Measurements from ENCODE around the gene RRP12. TPM values are rescaled to one million over a fixed set of nuclear protein-coding genes. Genes with fewer than 3 reads are reported as not detected.
"Not testable (repeated sequence)": the region's sequence is repeated elsewhere in the genome, so short reads cannot be mapped to it uniquely, and the experiment has no call there.

RRP12 gene
- polyA plus RNA-seq, 1 experiment = 10.6 TPM

DNA sequence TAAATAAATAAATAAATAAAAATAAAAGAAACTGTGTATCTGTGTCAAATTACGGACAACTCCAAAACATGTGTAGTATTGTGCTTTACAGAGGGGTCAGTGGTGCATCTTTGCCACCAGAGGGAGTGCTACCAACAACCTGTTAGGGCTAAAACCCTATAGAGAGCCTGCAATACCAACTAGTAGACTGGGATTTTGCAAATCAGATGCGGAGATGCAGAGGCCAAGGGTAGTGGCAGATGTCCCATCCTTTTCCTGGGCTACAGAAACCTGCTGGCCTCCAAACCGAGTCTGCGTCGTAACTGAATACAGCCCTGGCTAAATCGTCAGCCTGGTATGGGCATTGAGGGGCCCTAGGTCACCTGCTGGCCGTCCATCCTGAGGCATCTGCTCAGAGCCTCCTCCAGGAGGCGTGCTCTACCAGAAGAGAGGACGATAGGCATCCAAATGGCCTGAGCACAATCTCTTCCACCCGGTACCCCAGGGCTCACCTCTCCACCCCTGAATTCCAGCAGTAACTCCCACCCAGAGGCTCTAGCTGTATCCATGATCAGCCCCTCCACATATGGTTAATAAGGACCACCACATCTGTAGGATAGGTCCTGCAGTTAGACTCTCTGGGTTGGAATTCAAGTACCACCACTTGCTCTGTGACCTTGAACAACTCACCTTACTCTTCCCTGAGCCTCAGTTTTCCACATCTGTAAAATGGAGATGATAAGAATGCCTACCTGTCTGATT is 6.2 kb upstream of the RRP12 start:
- TF ChIP-seq, protein P1, sequence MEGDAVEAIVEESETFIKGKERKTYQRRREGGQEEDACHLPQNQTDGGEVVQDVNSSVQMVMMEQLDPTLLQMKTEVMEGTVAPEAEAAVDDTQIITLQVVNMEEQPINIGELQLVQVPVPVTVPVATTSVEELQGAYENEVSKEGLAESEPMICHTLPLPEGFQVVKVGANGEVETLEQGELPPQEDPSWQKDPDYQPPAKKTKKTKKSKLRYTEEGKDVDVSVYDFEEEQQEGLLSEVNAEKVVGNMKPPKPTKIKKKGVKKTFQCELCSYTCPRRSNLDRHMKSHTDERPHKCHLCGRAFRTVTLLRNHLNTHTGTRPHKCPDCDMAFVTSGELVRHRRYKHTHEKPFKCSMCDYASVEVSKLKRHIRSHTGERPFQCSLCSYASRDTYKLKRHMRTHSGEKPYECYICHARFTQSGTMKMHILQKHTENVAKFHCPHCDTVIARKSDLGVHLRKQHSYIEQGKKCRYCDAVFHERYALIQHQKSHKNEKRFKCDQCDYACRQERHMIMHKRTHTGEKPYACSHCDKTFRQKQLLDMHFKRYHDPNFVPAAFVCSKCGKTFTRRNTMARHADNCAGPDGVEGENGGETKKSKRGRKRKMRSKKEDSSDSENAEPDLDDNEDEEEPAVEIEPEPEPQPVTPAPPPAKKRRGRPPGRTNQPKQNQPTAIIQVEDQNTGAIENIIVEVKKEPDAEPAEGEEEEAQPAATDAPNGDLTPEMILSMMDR (IDR thresholded peaks at IDR 0.05; ENCODE audit: low read depth, low read length) = peak; percentile 78
- no peak overlapping the region for H3K27ac ChIP-seq (ENCODE audit: low read depth, low read length)
- no peaks in the 10 kb centered on the region for H3K9me3 ChIP-seq (ENCODE audit: control insufficient read depth, insufficient read depth, low read length)
- no peak overlapping the region for H3K4me3 ChIP-seq (ENCODE audit: low read depth, low read length)
- no peaks in the 10 kb centered on the region for H3K27me3 ChIP-seq (ENCODE audit: control insufficient read depth, insufficient read depth, low read length)
- peak; percentile 57 for DNase-seq (ENCODE audit: low read depth, low spot score)
- ChIA-PET POLR2A (no interaction called here), CTCF (interaction anchor here (0.6 to 2.4 kb wide), 10 partner anchors 9 to 219 kb away, joined by 3 to 9 read pairs (median 4); no protein-coding TSS in a partner anchor)

DNA sequence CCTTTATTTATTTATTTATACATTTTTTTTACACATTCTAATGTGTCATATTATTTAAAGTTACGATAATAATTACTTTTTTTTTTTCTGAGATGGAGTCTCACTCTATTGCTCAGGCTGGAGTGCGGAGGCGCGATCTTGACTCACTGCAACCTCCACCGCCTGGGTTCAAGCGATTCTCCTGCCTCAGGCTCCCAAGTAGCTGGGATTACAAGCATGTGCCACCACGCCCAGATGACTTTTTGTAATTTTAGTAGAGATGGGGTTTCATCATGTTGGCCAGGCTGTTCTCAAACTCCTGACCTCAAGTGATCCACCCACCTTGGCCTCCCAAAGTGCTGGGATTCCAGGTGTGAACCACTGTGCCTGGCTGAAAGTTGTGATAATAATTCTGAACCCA is 5.3 kb upstream of the RRP12 start:
- not testable (repeated sequence) for H3K9me3 ChIP-seq (ENCODE audit: control insufficient read depth, insufficient read depth, low read length); H3K27me3 ChIP-seq (ENCODE audit: control insufficient read depth, insufficient read depth, low read length); H3K27ac ChIP-seq (ENCODE audit: low read depth, low read length); DNase-seq (ENCODE audit: low read depth, low spot score); H3K4me3 ChIP-seq (ENCODE audit: low read depth, low read length)
- ChIA-PET POLR2A (interaction anchor here (0.6 kb wide), 1 partner anchor 8 kb away, joined by 3 read pairs; no protein-coding TSS in a partner anchor), CTCF (interaction anchor here (0.6 to 2.4 kb wide), 6 partner anchors 10 to 257 kb away, joined by 3 to 9 read pairs (median 4); no protein-coding TSS in a partner anchor)

DNA sequence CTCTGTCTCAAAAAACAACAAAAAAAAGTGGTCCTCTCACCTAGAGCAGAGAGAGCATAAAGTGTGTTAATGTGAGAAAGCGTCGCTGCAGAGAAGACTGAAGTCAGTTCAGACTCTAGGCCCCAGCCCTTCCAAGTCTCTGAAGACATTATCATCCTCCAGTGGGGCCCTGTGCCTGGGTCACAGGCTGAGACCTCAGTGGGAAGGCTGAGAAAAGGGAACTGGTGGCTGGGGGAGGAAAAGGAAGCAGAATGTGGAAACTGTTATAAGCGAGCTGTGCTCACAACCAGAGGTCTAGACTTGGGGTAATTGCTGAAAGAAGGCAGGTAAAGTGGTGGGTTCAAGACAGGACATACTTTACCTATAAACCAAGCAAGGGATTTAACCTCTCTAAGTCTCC is 4.9 kb upstream of the RRP12 start:
- POLR2A ChIA-PET = no interaction called here
- TF ChIP-seq, protein P1 (IDR thresholded peaks at IDR 0.05; ENCODE audit: low read depth, low read length) = no peak

DNA sequence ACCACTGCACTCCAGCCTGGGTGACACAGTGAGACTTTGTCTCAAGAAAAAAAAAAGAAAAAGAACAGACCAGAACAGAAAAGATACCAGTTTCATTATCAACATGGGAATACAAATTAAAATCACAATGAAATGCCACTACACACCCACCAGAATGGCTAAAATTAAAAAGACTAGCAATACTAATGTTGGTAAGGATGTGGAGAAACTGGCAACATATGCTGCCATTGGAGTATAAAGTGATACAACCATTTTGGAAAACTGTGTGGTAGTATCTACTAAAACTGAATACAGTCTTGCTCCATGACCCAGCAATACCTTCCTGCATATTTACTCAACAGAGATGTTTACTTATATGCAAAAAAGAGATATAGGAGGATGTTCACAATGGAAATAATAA is 2.9 kb upstream of the RRP12 start:
- no peak overlapping the region for H3K27ac ChIP-seq (ENCODE audit: low read depth, low read length)
- POLR2A ChIA-PET = no interaction called here
- CTCF ChIA-PET = interaction anchor here (0.8 kb wide), 1 partner anchor 9 kb away, joined by 3 read pairs; no protein-coding TSS in a partner anchor
- TF ChIP-seq, protein P1 (IDR thresholded peaks at IDR 0.05; ENCODE audit: low read depth, low read length) = no peak
- no peak for DNase-seq (ENCODE audit: low read depth, low spot score)
- no peaks in the 10 kb centered on the region for H3K27me3 ChIP-seq (ENCODE audit: control insufficient read depth, insufficient read depth, low read length)
- H3K9me3 ChIP-seq (ENCODE audit: control insufficient read depth, insufficient read depth, low read length) = no peaks in the 10 kb centered on the region
- no peak overlapping the region for H3K4me3 ChIP-seq (ENCODE audit: low read depth, low read length)

More for the DNA sequence above, 4.9 kb upstream of the RRP12 start:
- no peaks in the 10 kb centered on the region for H3K27me3 ChIP-seq (ENCODE audit: control insufficient read depth, insufficient read depth, low read length)
- H3K4me3 ChIP-seq (ENCODE audit: low read depth, low read length) = no peak overlapping the region
- DNase-seq (ENCODE audit: low read depth, low spot score) = no peak
- H3K9me3 ChIP-seq (ENCODE audit: control insufficient read depth, insufficient read depth, low read length) = no peaks in the 10 kb centered on the region
- CTCF ChIA-PET = interaction anchor here (0.6 to 2.4 kb wide), 5 partner anchors 10 to 257 kb away, joined by 3 to 9 read pairs (median 3); no protein-coding TSS in a partner anchor
- H3K27ac ChIP-seq (ENCODE audit: low read depth, low read length) = no peak overlapping the region

DNA sequence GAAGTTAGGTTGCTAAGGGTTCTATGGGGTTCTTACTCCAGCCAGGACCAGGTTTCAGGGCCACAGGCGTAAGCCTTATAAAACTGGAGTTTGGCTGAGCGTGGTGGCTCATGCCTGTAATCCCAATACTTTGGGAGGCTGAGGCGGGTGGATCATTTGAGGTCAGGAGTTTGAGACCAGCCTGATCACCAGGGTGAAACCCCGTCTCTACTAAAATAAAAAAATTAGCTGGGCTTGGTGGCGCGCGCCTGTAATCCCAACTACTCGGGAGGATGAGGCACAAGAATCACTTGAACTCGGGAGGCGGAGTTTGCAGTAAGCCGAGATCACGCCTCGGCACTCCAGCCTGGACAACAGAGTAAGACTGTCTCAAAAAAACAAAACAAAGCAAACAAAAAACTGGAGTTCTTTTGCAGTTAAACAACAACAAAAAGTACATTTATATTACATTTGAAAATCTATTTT is 347 bp upstream of the RRP12 start:
- TF ChIP-seq, protein P1 (IDR thresholded peaks at IDR 0.05; ENCODE audit: low read depth, low read length) = no peak
- H3K27ac ChIP-seq (ENCODE audit: low read depth, low read length) = peak overlapping the region; percentile 48
- no peak for DNase-seq (ENCODE audit: low read depth, low spot score)
- ChIA-PET POLR2A (interaction anchor here (0.7 to 1.6 kb wide), 2 partner anchors 10 to 286 kb away, joined by 3 to 5 read pairs; partner anchors contain the start of gene AVPI1), CTCF (interaction anchor here (0.6 to 1.1 kb wide), 4 partner anchors 16 to 376 kb away, joined by 3 to 8 read pairs (median 5); no protein-coding TSS in a partner anchor)
- no peaks in the 10 kb centered on the region for H3K9me3 ChIP-seq (ENCODE audit: control insufficient read depth, insufficient read depth, low read length)
- peak overlapping the region; percentile 7; the same call in 1 of the 2 replicates for H3K4me3 ChIP-seq (ENCODE audit: low read depth, low read length)
- H3K27me3 ChIP-seq (ENCODE audit: control insufficient read depth, insufficient read depth, low read length) = no peaks in the 10 kb centered on the region

All from AG04450 (cell line).